Measurements from ENCODE around the gene IFIH1.

IFIH1 gene

DNA sequence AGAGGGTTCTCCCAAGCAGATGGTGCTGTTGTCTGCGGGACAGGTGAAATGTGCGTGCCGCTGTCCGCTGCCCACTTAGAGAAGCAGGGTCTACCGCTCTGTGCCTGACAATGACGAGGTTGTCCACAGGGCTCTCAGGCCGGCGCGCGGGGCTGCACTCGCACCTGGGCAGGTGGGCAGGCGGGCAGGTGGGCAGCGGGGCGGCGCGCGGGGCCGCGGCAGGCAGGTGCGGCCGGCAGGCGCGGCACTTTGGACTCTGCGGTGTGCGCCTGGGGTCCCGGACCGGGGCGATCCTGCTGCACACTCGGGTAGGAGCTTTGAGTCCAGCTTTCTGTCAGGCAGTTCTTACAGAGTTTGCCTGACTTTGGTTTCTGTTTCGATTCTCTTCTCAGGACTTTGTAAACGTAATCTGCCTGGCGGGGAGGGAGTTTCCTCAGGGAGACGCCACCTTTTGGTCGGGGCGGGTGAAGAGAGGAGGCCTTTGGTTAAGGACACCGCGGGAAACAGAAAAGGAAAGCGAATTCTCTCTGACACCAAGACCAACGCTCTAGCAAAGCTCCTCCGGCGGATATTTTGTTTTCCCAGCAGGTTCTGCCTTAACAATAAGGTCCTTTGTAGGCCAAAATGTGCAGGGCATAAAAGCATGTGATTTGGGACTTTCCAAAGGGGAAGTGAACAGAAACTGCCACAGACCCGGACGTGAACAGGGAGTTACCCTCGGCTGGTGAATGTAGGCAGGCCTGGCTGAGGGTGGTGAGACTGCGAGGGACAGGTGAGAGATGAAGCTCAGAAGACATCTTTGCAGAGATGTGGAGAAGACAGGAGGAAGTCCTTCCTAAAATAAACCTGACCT, at the start of gene IFIH1:
IFIH1 (minus strand) TSS at position 357 of the 853 bp plus-strand sequence. CDS start 377 bp downstream, outside the sequence.
- peak; percentile 75 for DNase-seq

DNA sequence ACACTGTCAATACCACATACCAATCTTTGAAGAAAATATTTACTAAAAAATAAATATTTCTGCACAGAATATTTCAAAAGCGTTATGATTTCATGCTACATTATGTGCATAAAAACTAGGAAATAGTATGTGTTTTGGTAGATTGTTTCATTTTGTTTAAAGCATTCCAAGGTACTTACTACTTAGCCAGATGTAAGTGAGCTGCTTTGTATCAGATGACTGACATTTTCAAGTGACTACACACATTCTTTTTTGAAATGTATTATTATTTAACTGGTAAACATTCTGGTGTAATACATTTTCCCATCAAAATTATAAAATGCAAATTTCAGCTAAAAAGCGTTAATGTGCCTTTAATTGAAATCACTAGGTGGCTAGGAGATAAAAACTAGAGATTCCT, 46.9 kb upstream of the IFIH1 start:
- no peak for DNase-seq

GRCh38 chr2:162344617-162344950, 26.1 kb upstream of the IFIH1 start:
- DNase-seq: no peak

DNA sequence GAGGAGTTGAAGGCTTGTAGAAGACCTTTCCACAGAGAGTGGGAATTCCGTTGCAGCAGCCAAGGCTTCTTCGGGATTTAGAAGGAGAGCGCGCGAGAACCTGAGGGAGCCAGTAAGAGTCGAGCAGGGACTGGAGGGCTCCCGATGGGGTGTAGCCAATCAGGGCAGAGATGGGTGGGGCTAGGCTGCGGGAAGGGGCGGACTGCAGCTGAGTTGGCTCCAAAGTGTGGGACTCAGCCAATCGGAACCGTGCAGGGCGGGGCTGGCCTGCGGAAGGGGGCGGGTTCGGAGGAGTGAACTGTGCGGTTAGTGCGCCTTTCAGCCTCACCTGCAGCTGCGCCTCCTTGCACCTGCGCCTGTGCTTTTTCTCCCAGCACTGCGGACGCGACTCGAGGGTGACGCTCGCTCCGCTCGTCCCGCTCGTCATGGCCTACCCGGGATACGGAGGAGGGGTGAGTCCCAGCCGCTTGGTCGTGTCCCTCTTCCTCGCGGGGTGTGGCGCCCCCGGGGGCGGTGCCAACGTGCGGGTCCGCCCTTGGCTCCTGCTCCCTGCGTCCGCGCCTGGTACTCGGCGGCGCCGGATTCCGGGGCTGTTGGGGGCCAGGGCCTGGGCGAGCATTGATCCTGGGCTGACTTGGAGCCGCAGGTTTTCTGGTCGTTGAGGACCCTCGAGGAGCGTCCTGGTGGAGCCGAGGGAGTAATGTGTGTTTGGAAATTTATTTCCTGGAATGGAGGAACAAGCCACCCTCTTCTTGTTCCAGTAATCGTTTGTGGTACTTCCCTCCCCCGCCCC, 25.5 kb upstream of the IFIH1 start, which contains the start of gene GCA:
GCA (plus strand) TSS at position 309 of the 793 bp plus-strand sequence; CDS start at position 426, 117 bp downstream.
- DNase-seq: peak; percentile 94

GRCh38 chr2:162343492-162343823, 25.0 kb upstream of the IFIH1 start:
- DNase-seq: no peak

GRCh38 chr2:162342841-162343240, 24.4 kb upstream of the IFIH1 start:
- no peak for DNase-seq

- DNase-seq: no peak
Measured at GRCh38 chr2:162342321-162342720, 23.8 kb upstream of the IFIH1 start.

GRCh38 chr2:162340822-162341221, 22.3 kb upstream of the IFIH1 start:
- DNase-seq: no peak

GRCh38 chr2:162337868-162338267, 19.4 kb upstream of the IFIH1 start:
- DNase-seq: no peak

GRCh38 chr2:162333968-162334367, 15.5 kb upstream of the IFIH1 start:
- no peak for DNase-seq

DNA sequence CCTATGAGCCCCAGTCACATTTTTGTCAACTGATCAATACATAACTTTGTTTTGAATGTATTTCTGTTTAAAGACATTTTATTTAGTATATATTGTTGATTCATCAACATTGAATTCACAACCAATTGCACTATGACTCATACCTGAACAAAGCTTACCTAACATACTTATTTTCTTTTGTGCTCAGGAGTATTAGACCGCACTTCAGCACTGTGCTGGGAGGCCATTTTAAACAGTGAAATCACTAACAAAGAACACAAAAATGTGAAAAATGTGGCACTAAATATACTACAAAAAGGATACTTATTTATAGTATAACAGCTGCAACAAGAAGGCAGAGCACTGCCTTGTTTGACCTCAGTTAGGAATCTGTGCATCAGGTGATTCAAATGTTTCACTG, 12.4 kb upstream of the IFIH1 start:
- DNase-seq: no peak

DNA sequence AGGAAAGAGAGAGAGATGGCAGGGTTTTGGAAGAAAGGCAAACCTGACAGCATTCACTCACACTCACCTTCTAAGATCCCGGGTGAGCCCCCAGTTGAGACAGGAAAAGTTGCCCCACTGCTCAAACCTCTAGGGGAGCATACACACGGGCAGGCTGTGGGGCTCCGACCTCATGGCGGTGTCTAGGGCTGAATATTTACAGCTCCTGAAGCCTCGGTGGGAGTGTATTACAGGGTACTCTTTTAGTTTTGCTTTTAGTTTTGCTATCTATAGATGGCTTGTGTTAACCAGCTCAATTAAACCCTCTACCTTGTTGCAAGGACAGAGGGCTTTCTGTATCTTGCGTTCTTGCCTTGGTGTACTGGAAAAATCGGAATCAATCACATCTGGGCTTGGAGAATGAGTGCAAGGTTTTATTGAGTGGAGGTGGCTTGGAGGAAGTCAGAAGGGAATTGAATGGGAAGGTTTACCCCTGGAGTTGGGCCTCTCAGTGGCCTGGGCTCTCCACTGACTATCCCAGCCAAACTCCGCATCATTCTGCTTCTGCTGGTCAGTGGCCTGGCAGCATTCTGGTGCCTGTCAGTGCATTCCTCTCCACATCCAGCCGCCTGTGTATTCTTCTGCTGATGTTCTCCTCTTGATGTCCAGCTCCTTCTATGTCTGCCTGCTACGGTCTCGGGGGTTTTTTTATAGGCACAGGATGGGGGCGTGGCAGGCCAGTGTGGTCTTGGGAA, 10.1 kb upstream of the IFIH1 start:
- no peak for DNase-seq

- no peak for DNase-seq
Measured at GRCh38 chr2:162327806-162328205, 9.3 kb upstream of the IFIH1 start.

DNA sequence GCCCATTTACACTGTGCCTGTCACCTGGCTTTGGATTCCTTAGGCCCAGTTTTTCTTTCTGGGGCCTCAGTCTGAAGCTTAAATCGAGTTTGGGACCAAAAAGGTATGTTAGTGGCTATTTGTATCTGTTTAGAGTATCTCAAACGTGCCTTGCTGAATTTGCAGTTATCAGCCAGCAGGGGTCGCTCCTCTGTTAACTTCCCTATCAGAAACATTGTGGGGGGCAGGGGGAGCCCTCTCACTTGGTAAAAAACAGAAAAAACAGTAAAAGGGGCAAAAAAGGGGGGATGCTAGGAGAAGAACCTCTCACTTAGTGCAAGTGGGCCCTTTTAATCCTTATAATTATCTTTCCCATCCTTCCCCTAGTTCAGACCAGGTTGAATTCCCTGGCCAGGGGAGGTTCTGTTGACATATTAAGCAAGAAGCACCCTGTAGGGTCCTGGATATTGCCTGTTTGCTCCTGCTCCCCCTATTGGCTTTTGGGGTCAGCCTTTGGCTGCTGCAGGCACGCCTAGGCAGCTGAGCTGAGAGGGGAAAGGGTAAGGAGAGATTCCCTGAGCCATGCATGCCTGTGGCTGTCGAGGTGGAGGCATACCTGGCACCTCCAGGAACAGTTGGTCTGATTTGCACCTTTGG, 8.8 kb upstream of the IFIH1 start:
- no peak for DNase-seq

DNA sequence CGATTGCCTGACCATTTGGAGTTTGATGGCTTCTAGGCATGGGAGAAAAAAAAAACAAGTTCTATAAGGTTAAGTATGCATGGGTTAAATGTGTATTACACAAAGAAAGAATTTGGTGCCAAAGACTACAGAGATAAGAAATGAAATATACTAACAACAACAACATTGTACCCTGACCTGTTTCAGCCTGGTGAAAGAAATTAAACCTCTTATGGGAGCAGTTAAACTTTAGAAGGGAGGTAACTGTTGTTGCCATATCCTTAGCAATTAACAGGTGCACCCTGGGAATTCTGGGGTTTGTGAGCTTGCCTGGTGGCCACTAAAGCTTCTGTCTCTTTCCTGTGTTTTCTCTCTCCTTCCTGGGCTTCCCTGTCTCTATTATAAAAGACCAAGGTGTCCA, 6.5 kb upstream of the IFIH1 start:
- DNase-seq: no peak

- DNase-seq: no peak
Measured at GRCh38 chr2:162320864-162321517, 2.5 kb upstream of the IFIH1 start.

DNA sequence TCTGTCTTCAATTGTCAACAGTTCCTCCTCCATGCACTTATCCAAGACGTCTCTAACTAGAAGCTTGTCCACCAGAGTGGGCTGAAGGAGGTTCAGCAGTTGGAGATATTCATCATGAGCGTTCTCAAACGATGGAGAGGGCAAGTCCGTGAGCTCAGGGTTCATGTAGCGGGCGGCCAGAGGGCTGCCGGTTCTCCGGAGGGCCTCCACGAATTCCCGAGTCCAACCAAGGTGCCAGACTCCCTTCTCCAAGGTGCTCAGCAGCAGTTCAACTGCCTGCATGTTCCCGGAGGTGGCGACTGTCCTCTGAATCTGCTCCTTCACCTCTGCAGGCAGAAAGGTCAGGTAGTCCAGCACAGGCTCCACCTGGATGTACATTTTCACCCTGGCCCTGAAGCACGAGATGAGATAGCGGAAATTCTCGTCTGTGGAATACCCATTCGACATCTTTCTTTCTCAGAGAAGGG, 590 bp downstream of the IFIH1 start:
- peak; percentile 51 for DNase-seq

GRCh38 chr2:162317058-162317742, 1.3 kb downstream of the IFIH1 start:
- no peak for DNase-seq

DNA sequence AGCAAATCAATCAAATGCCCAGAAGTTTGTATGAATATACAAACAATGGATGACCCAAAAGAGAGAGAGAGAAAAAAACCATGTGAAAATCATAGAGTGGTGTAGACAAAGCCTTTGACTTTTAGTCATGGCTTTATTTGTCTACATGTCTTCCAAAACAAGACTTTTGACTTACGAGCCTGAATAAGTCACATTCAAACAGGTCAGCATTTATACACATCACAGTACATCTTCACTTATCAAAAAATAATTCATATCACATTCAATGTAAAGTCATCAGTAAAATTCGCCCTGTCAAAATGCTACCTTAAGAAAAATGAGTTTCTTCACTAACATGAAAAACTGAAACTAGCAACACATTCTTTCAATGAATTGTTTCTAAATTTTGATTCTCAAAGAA, 1.9 kb downstream of the IFIH1 start:
- DNase-seq: no peak

GRCh38 chr2:162315938-162316337, 2.5 kb downstream of the IFIH1 start:
- no peak for DNase-seq

DNA sequence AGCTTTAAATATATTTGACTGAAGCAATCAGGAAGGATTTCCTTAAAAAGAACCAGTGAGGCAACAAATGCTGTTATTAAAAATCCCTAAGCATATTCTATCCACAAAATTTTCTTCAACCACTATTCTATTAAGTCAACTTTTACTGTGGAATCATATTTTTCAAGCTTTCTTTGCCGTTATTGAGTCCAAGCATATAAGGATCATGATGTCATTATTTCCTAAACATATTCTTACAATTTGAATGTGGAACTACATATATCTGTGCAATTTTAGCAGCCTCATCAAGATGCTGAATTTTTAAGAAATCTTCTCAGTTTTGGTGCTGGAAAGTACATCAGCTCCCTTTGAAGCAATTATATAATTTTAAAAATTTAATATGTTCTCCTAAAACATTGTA, 5.6 kb downstream of the IFIH1 start:
- DNase-seq: no peak

Data from right forelimb (tissue), 1 donor.